CD4-positive, alpha-beta T cell treated with Interleukin-6 for 4 hours (primary cell): ENCODE measurements around the gene CNGA4.
"Not testable (repeated sequence)": the region's sequence is repeated elsewhere in the genome, so short reads cannot be mapped to it uniquely, and the experiment has no call there.

Source experiments
- DNase-seq: peaks from one replicate; pipeline ENCODE4 v3.0.0-alpha.2; 2020; ENCODE audit warnings: mixed read lengths

CNGA4 gene

GRCh38 chr11:6228520-6228919 lies 10.4 kb upstream of the CNGA4 start:
- DNase-seq = no peak

DNA sequence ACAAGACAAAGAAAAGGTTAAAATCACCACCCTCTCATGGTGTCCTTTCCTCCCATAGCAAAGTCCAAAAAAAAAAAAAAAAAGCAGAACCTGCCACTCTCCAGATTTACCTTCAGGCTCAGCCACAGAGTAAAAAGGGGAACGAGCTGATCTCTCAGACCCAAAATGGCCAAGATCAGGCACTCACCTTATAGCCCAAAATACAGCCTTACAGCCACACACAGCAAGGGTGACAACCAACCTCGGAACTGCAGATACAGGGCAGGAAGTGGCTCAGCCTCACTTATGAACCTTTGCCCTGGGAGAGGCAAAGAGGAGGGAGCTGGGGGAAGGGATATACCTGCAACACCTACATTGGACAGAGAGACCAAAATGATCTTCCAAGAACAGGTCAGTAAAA lies 9.0 kb upstream of the CNGA4 start:
- peak; percentile 19 for DNase-seq

DNA sequence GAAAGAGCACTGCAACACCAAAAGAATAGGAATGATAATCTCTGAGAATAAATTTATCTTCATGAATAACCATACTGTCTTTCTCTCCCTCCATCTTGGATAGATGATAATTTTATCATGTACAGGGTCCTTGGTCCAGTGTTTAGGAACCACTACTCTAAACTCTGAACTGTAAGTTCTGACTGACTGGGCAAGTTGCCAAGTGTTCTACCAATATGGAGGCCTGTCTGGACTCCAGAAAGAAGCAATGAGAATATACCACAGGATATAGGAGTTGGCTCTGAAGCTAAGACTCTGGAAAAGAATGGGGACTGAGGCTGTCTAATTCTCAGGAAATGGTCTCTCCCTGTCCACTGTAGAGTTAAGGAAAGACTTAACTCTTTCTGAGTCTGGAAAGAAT lies 6.0 kb upstream of the CNGA4 start:
- DNase-seq = no peak

DNA sequence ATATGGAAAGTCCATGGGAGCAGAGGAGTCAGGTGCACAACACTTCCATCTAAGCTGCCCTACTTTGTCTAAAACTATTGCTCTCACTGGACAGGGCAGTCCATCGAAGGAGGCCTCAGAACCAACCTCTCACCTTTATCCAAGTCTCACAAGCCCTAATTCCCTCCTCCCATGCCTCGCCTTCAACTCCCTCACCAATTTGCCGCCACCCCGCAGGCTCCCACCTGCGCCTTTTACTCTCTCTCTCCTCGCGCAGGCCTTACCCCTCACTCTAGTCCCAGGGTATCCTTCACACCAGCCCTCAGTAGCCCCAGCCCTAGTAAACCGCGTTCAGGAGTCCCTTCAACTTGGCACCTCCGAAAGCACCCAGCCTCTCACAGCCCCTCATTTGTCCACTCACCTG lies 4.9 kb upstream of the CNGA4 start:
- DNase-seq = no peak

GRCh38 chr11:6234387-6235107 lies 4.3 kb upstream of the CNGA4 start, which contains the start of gene FHIP1B:
TSS of gene FHIP1B (minus strand) at chr11:6234636. CDS start at chr11:6224516, 10,120 bp downstream.
- DNase-seq = peak; percentile 99

- no peak for DNase-seq
These were observed 1.6 kb upstream of the CNGA4 start for GRCh38 chr11:6237266-6237665.

GRCh38 chr11:6237761-6238302 lies 1.1 kb upstream of the CNGA4 start:
- no peak for DNase-seq

- DNase-seq = no peak
These were observed 1.2 kb downstream of the CNGA4 start for GRCh38 chr11:6240139-6240538.

DNA sequence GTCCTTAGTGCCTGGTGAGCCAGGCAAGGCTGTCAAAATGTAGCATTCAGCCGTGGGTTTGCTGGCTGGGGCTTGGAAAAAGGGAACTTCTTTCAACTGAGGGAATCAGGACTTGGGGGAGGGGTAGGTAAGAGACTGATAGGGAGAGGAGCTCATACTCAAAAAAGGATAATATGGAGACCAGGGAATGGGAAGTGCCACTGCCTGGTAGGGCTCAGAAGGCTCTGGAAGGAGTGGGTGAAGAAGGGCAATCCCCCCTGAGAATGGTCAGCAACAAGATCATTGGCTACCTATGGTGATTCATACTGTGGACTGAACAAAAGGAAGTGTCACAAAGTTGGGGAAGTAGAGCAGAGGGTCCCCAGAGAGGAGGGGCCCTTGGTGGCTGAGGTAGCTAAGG lies 1.9 kb downstream of the CNGA4 start:
- no peak for DNase-seq

- no peak for DNase-seq
These were observed 2.4 kb downstream of the CNGA4 start for GRCh38 chr11:6241316-6241715.

DNA sequence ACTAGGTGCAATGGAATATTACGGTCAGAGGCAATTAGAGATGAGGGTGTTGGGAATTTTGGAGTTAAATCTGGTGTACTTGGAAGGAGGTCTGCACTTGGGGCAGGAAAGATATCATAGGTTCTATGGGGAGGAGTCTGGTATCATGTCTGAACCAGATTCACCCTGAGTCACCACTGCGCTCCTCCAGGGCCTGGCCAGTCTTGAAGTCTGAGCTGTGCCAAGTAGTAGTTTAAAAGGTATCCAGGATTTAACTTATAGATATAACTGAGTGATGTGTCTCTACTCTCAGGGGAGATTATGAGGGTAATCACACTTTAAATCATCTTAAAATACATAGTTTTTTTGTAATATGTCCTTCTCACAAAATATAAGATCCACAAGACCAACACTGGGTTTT lies 6.6 kb downstream of the CNGA4 start:
- DNase-seq = no peak

GRCh38 chr11:6248248-6248647 lies 9.4 kb downstream of the CNGA4 start:
- no peak for DNase-seq

DNA sequence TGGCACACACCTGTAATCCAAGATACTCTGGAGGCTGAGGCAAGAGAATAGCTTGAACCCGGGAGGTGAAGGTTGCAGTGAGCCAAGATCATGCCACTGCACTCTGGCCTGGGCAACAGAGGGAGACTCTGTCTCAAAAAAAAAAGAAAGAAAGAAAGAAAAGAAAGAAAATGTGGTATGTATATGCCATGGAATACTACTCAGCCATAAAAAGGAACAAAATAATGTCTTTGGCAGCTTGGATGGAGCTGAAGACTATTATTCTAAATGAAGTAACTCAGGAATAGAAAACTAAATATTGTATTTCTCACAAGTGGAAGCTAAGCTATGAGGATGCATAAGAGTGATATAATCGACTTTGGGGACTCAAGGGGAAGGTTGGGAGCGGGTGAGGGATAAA lies 10.0 kb downstream of the CNGA4 start:
- DNase-seq = not testable (repeated sequence)

DNA sequence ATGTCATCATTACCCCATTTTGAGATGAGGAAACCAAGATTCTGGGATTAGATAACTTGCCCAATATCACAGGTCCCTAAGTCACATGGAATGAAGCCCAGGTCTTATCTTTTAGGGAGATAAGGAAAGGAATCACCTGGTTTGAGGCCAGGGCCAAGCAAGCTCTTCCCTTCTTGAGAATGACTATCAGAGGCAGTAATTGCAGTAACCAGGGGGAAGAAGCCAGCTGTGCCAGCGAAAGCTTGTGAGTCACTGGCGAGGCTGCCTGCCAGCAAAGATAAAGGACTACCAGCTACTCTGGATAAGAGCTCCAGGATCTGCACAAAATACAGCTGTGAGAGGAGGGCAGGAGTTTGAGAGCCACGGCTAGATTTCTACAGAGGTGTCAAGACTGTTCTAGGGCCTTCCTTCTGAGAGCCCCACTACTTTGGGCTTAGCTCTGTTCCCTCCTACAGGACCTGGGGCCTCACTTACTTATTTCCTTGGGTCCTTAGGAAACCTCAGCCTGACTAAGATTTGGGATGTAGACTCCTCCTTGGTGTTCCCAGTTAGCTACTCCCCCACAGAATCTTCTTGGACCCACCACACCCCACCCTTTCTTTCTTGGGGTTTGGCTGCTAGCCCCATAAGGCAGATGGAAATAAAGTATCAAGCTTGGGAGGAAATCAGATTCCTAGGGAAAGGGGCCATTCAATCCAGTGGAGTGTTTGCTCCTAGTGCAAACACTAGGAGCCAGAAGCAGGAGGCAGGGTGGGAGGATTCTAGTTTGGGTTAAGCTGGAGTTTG lies 11.1 kb downstream of the CNGA4 start:
- no peak for DNase-seq

DNA sequence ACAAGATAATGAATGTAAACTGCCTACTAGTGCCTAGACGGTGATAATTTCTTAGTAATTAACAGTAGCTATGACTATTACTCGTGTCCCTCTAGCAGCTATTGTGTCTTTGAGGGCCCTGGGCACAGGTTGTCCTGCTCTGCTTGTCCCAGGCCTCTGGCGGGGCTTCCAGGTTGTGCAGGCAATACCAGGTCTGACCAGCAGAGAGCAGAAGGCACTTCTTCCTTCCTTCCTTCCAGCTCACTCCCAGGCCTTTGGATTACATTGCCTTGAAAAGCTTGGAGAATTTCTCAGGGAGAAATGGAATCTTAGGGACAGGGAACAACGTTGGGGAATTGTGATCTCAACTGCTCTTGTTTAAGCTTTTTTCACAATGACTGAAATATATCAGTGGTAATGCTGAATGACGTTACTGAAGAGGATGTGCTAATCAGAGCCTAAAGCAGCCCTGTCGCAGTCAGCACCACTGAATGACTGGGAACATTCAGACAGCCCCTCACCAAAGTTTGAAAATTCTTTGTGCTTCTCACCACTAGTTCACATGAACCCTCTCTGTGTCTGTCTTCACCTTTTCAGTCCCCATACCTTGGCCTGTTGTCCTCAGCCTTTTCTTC lies 12.3 kb downstream of the CNGA4 start:
- peak; percentile 50 for DNase-seq

- DNase-seq = no peak
These were observed 13.1 kb downstream of the CNGA4 start for GRCh38 chr11:6251990-6252473.

DNA sequence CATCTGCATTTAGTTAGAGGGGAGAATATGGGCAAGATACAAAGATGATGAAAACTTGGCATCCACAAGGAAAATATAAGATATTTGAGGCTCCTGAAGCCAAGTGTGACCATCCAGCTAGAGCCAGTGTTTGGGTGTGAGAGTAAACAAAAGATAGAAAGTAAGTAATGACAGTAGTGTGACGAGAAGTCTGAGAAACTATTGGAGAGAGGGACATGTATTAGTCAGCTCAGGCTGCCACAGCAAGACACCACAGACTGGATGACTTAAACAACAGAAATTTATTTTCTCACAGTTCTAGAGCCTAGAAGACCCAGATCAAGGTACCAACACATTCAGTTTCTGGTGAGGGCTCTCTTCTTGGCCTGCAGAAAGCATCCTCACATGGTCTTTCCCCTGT lies 14.3 kb downstream of the CNGA4 start:
- no peak for DNase-seq

DNA sequence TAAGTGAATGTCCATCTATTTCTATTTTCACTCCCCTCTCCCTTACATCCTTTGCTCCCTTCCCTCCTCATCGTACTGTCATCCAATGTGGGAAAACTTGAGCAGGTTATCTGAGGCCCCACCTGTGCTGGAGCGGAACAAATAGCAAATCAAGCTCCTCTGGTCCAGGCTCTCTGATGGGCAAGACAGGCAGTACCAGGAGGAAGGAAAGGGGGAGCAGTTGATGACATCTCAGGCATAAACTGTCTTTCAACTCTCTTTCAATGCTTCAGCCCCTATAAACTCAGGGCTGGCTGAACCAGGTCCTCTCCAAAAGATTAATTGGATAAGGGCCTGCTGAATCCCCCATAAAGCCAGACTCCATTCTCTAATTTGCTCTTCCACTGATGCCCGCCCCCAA lies 19.3 kb downstream of the CNGA4 start:
- DNase-seq = no peak

DNA sequence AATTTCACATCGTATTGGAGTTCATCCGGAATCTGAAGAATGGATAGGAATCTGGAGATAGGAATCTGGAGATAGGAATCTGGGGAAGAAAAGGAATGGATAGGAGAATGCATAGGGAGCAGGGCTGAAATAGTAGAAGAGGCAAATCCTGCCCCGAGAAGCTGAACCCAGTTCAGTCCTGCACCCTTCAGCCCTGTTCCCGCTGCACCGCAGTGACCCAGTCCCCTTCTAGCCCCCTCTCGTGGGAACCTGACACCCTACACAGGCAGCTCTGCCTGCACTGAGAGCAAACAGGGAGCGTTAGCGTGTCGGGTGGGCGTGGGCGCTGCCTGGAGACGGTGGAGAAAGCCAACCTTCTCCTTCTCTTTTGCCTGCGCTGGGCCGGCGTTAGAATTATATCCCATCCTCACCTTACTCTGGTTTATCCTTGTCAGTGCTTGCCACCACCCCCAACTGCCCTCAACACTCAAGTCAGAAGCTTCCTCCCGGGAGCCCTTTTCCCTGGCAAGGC lies 19.7 kb downstream of the CNGA4 start:
- DNase-seq = no peak

DNA sequence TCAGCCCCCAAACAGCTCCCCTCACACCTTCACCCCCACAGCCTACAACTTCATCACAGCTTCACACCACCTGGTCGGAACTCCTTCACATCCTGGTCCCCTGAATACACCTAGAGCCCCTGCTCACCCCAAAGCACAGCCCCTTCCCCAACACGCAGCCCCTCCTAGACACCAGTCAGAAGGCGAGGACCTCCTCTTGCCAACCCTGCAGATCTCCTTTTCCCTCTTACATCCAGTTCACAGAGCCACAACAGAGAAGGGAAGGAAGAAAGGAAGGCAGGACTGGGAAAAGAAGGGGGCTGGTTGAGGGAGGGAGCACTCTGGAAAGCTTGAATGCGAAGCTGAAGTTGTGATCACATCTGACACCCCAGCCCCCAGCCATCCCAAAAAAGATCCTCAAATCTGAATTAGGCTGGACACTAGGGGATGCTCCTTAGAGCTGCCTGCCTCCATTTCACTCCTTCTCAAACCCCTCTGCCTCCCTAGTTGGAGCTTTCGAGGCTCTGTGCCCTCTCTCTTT lies 21.4 kb downstream of the CNGA4 start:
- DNase-seq = no peak

- no peak for DNase-seq
These were observed 24.8 kb downstream of the CNGA4 start for GRCh38 chr11:6263662-6264061.

- no peak for DNase-seq
These were observed 29.9 kb downstream of the CNGA4 start for GRCh38 chr11:6268820-6269219.

- DNase-seq = peak; percentile 3
These were observed 31.1 kb downstream of the CNGA4 start for GRCh38 chr11:6269994-6270393.
